Measurements from ENCODE around the gene RCC2.

RCC2 gene

DNA sequence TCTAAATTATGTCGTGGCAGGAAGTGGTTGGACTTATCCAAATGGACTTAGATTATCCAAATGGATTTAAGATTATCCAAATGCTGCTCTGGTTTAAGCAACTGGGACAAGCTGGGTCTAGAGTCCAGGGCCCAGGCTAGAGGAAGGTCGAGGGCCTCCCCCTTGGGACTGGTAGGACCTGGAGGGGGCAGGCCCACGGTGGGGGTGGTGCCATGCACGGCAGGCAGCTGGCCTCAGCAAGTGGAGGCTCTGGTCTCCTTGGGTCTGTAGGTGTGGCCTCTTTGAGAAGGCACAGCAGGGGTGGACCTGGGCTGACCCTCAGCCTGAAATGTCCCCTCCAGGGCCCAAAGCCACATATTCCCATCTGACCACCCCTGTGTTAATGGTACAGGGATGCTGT lies 37.6 kb downstream of the RCC2 start:
- Mint-ChIP-seq H3K36me3 (ENCODE audit: low read depth) (peaks cover 7% of the 10 kb centered on the region), H3K27ac (no peak overlapping the region)
- intact Hi-C loops (cut with micrococcal nuclease): loop anchor here (10.0 kb wide), 1 partner anchor 57 kb away; no protein-coding TSS in a partner anchor

DNA sequence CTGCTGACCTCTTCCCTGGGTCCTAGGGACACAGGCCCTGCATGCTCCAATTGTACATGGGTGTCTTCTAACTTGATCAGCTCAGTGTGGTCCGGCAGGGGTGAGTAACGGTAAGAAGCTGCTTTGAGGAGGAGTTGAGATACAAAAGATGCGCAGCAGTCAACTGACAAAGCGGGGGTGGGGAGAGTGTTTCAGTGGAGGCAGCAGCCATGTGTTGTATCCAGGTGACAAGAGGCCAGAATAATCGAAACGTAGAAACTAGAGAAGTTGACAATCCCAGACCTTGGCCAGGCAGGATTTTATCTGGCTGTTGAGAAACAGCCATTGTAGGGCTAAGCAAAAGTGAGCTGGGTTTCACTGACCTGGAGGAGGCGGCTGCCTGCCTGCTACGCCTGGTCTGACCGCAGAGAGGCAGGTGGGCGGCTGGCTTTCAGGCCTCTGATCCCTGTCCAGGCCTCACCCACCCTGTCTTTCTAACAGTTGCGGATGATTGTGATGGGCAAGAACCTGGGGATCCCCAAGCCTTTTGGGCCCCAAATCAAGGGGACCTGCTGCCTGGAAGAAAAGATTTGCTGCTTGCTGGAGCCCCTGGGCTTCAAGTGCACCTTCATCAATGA lies 38.6 kb downstream of the RCC2 start:
- Mint-ChIP-seq H3K27me3 (peaks cover 2% of the 10 kb centered on the region), H3K4me3 (no peak overlapping the region), H3K4me1 (ENCODE audit: low read depth) (peaks cover 11% of the 10 kb centered on the region), H3K36me3 (ENCODE audit: low read depth) (no peaks in the 10 kb centered on the region), H3K27ac (no peak overlapping the region), H3K9me3 (no peaks in the 10 kb centered on the region)
- intact Hi-C loops (cut with micrococcal nuclease): loop anchor here (10.0 kb wide), 1 partner anchor 56 kb away; no protein-coding TSS in a partner anchor

More for the DNA sequence above, 37.6 kb downstream of the RCC2 start:
- Mint-ChIP-seq H3K9me3 (no peaks in the 10 kb centered on the region), H3K27me3 (peaks cover 2% of the 10 kb centered on the region), H3K4me1 (ENCODE audit: low read depth) (peaks cover 11% of the 10 kb centered on the region), H3K4me3 (no peak overlapping the region)

- intact Hi-C loops (cut with micrococcal nuclease): no loop called here
- H3K4me3 Mint-ChIP-seq: no peak overlapping the region
- no peaks in the 10 kb centered on the region for H3K9me3 Mint-ChIP-seq
Measured at GRCh38 chr1:17397910-17398695, 41.4 kb downstream of the RCC2 start.

GRCh38 chr1:17393230-17393629 lies 46.2 kb downstream of the RCC2 start:
- Mint-ChIP-seq H3K4me3 (no peak overlapping the region), H3K27ac (peak overlapping the region; percentile 68), H3K36me3 (ENCODE audit: low read depth) (no peaks in the 10 kb centered on the region), H3K4me1 (ENCODE audit: low read depth) (peaks cover 22% of the 10 kb centered on the region), H3K9me3 (no peaks in the 10 kb centered on the region), H3K27me3 (peaks cover 10% of the 10 kb centered on the region)
- intact Hi-C loops (cut with micrococcal nuclease): no loop called here

More at GRCh38 chr1:17397910-17398695, 41.4 kb downstream of the RCC2 start:
- no peak overlapping the region for H3K27ac Mint-ChIP-seq
- H3K4me1 Mint-ChIP-seq (ENCODE audit: low read depth): peaks cover 16% of the 10 kb centered on the region
- H3K36me3 Mint-ChIP-seq (ENCODE audit: low read depth): no peaks in the 10 kb centered on the region
- H3K27me3 Mint-ChIP-seq: peaks cover 4% of the 10 kb centered on the region

- Mint-ChIP-seq H3K4me3 (no peak overlapping the region), H3K27ac (peak overlapping the region; percentile 27), H3K4me1 (ENCODE audit: low read depth) (peaks cover 18% of the 10 kb centered on the region), H3K9me3 (no peaks in the 10 kb centered on the region), H3K36me3 (ENCODE audit: low read depth) (no peaks in the 10 kb centered on the region), H3K27me3 (peaks cover 10% of the 10 kb centered on the region)
- intact Hi-C loops (cut with micrococcal nuclease): no loop called here
Measured at GRCh38 chr1:17392199-17392740, 47.2 kb downstream of the RCC2 start.

DNA sequence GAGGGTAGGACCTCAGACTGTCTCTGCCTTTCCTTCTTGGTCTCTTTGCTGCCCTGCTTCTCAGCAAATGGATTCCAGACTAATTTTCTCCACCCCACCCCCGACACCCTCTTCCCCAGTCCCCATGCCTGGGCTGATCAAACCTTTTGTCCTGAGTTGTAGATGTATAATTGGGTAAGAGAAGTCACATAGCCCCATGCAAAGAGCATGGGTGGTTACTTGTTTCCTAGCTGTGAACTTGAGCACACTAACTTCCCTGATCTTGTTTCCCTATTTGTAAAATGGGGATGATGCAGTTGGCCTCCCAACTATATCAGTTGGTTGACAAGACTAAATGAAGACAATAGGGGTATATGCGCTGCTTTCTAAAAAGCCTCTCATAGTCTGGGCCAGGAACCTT lies 58.3 kb downstream of the RCC2 start:
- Mint-ChIP-seq H3K4me1 (ENCODE audit: low read depth) (peaks cover 5% of the 10 kb centered on the region), H3K9me3 (no peaks in the 10 kb centered on the region)

GRCh38 chr1:17377325-17377953 lies 62.0 kb downstream of the RCC2 start:
- Mint-ChIP-seq H3K4me3 (no peak overlapping the region), H3K4me1 (ENCODE audit: low read depth) (peaks cover 5% of the 10 kb centered on the region), H3K27me3 (peaks cover 15% of the 10 kb centered on the region), H3K27ac (no peak overlapping the region), H3K36me3 (ENCODE audit: low read depth) (no peaks in the 10 kb centered on the region), H3K9me3 (no peaks in the 10 kb centered on the region)
- intact Hi-C loops (cut with micrococcal nuclease): no loop called here

More for the DNA sequence above, 58.3 kb downstream of the RCC2 start:
- Mint-ChIP-seq H3K27ac (no peak overlapping the region), H3K27me3 (peaks cover 16% of the 10 kb centered on the region), H3K4me3 (no peak overlapping the region), H3K36me3 (ENCODE audit: low read depth) (no peaks in the 10 kb centered on the region)
- intact Hi-C loops (cut with micrococcal nuclease): no loop called here

DNA sequence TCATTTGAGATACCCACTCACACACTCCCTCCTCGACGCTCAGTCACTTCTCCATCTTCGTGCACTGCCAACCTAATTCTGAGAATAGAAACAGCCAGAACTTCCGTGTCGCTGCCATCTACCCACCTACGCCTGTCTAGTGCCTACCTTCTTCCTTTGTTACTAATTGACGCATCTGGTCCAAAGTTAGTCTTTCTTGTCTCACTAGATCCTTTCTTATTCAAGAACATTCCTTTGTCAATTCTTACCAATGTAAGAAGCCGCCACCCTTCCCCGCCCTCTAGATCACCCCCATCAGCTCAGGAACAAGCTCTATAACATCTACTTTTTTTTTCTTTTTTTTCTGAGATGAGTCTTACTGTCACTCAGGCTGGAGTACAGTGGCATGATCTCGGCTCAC lies 63.8 kb downstream of the RCC2 start:
- Mint-ChIP-seq H3K4me3 (no peak overlapping the region), H3K27me3 (peaks cover 15% of the 10 kb centered on the region), H3K36me3 (ENCODE audit: low read depth) (no peaks in the 10 kb centered on the region), H3K9me3 (no peaks in the 10 kb centered on the region), H3K4me1 (ENCODE audit: low read depth) (no peaks in the 10 kb centered on the region), H3K27ac (no peak overlapping the region)
- intact Hi-C loops (cut with micrococcal nuclease): no loop called here

DNA sequence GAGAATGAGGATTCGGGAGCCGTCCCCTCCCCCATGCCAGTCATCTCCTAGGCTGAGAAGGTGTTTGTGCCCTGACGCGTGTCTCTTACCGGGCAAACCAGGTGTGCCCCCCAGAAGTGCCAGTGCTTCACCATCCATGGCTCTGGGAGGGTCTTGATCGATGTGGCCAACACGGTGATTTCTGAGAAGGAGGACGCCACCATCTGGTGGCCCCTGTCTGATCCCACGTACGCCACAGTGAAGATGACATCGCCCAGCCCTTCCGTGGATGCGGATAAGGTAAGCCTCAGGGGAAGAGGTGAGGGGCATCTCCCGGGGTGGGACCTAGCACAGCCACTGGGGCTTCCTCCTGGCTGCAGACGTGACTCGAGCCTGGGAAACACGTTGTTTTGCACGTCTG lies 66.5 kb downstream of the RCC2 start:
- H3K36me3 Mint-ChIP-seq (ENCODE audit: low read depth): no peaks in the 10 kb centered on the region
- intact Hi-C loops (cut with micrococcal nuclease): no loop called here
- H3K9me3 Mint-ChIP-seq: no peaks in the 10 kb centered on the region
- peaks cover 16% of the 10 kb centered on the region for H3K27me3 Mint-ChIP-seq
- H3K4me3 Mint-ChIP-seq: no peak overlapping the region
- H3K27ac Mint-ChIP-seq: no peak overlapping the region
- H3K4me1 Mint-ChIP-seq (ENCODE audit: low read depth): no peaks in the 10 kb centered on the region

GRCh38 chr1:17371896-17372295 lies 67.6 kb downstream of the RCC2 start, which contains the start of gene PADI6:
PADI6 (plus strand) TSS chr1:17372196; CDS start chr1:17372246, 50 bp downstream.
- intact Hi-C loops (cut with micrococcal nuclease): no loop called here
- Mint-ChIP-seq H3K4me3 (no peak within 1 kb of the TSS), H3K36me3 (ENCODE audit: low read depth) (no peaks in the 10 kb centered on the region), H3K27ac (no peak within 1 kb of the TSS), H3K9me3 (no peaks in the 10 kb centered on the region), H3K4me1 (ENCODE audit: low read depth) (no peaks in the 10 kb centered on the region), H3K27me3 (peaks cover 7% of the 10 kb centered on the region)

GRCh38 chr1:17370618-17371017 lies 68.9 kb downstream of the RCC2 start:
- intact Hi-C loops (cut with micrococcal nuclease): no loop called here
- Mint-ChIP-seq H3K9me3 (no peaks in the 10 kb centered on the region), H3K4me1 (ENCODE audit: low read depth) (peaks cover 4% of the 10 kb centered on the region), H3K27ac (no peak overlapping the region), H3K36me3 (ENCODE audit: low read depth) (no peaks in the 10 kb centered on the region), H3K27me3 (peaks cover 11% of the 10 kb centered on the region), H3K4me3 (no peak overlapping the region)

DNA sequence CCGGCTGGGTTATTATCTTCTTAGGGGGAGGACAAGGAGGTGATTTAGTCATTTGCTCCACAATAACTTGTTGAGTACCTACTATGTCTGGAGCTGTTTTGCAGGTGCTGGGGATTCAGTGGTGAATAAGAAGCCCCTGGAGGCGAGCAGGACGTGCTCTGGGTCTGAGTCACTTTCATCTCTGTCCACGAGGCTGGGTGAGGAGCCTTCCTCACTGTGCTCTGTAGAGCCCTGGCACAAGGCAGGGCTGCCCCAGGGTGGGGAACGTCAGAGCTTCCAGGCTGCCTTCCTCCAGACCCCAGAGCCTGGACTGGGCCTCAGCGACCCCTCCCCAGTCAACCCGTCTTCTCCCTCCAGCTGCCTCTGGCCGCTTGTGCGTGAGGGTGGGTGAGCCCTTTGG lies 70.0 kb downstream of the RCC2 start:
- Mint-ChIP-seq H3K9me3 (no peaks in the 10 kb centered on the region), H3K36me3 (ENCODE audit: low read depth) (no peaks in the 10 kb centered on the region), H3K4me3 (no peak overlapping the region), H3K4me1 (ENCODE audit: low read depth) (peaks cover 10% of the 10 kb centered on the region), H3K27ac (no peak overlapping the region), H3K27me3 (peaks cover 11% of the 10 kb centered on the region)
- intact Hi-C loops (cut with micrococcal nuclease): no loop called here

DNA sequence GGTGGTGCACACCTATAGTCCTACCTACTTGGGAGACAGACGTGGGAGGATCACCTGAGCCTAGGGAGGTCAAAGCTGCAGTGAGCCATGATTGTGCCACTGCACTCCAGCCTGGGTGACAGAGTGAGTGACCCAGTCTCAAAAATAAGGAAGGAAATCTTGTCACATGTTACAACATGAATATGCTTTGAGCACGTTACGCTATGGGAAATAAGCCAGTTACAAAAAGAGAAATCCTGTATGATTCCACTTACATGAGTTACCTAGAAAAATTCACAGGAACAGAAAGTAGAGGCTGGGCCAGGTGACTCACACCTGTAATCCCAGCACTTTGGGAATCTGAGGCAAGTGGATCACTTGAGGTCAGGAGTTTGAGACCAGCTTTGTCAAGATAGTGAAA lies 74.2 kb downstream of the RCC2 start:
- H3K36me3 Mint-ChIP-seq (ENCODE audit: low read depth): no peaks in the 10 kb centered on the region
- peaks cover 16% of the 10 kb centered on the region for H3K4me1 Mint-ChIP-seq (ENCODE audit: low read depth)
- H3K27ac Mint-ChIP-seq: peak overlapping the region; percentile 64
- intact Hi-C loops (cut with micrococcal nuclease): no loop called here
- no peak overlapping the region for H3K4me3 Mint-ChIP-seq
- no peaks in the 10 kb centered on the region for H3K9me3 Mint-ChIP-seq
- H3K27me3 Mint-ChIP-seq: peaks cover 11% of the 10 kb centered on the region

DNA sequence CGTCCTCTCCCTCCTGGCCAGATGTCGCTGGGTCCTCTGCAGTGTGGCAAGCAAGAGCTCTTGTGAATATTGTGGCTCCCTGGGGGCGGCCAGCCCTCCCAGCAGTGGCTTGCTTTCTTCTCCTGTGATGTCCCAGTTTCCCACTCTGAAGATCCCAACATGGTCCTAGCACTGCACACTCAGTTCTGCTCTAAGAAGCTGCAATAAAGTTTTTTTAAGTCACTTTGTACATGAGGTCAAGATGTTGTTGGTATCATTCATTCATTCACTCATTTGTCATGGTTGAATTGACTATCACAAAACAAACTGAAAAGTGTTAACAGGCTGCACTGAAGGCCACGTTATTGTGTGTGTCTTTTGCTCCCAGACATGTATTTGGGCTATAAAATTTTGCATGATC lies 75.7 kb downstream of the RCC2 start:
- intact Hi-C loops (cut with micrococcal nuclease): no loop called here
- peaks cover 12% of the 10 kb centered on the region for H3K36me3 Mint-ChIP-seq (ENCODE audit: low read depth)
- peaks cover 16% of the 10 kb centered on the region for H3K4me1 Mint-ChIP-seq (ENCODE audit: low read depth)
- no peaks in the 10 kb centered on the region for H3K9me3 Mint-ChIP-seq
- no peak overlapping the region for H3K27ac Mint-ChIP-seq
- no peak overlapping the region for H3K4me3 Mint-ChIP-seq
- H3K27me3 Mint-ChIP-seq: peaks cover 7% of the 10 kb centered on the region

Data from dendritic cell treated with granulocyte-macrophage colony-stimulating factor and Interleukin-4, amounts not matched to agents 40 ng/mL and 50 ng/mL, for 4 days (primary cell).